Dermis microvascular lymphatic vessel endothelial cell (primary cell): ENCODE results near the gene ACBD6. TPM values are rescaled to one million over a fixed set of nuclear protein-coding genes. Genes with fewer than 3 reads are reported as not detected.
"Not testable (repeated sequence)": the region's sequence is repeated elsewhere in the genome, so short reads cannot be mapped to it uniquely, and the experiment has no call there.

Source experiments
- DNase-seq, 2 donors: peaks; one replicate each; pipeline versions ENCODE4 v3.0.0 to v3.0.0-alpha.2; 2010; ENCODE audit warnings: low read depth in 2 of 2
- total RNA-seq: library from RNA; depleted of rRNA; stranded (reverse); fragments of >200 nt; gene quantifications from 2 replicates; pipeline ENCODE4 v1.2.1, GENCODE V29; 2014

Gene ACBD6
- total RNA-seq, 1 donor from 2014 or later: 55.2 TPM

GRCh38 chr1:180421145-180421544 lies 81.2 kb downstream of the ACBD6 start:
- DNase-seq: not testable (repeated sequence)

DNA sequence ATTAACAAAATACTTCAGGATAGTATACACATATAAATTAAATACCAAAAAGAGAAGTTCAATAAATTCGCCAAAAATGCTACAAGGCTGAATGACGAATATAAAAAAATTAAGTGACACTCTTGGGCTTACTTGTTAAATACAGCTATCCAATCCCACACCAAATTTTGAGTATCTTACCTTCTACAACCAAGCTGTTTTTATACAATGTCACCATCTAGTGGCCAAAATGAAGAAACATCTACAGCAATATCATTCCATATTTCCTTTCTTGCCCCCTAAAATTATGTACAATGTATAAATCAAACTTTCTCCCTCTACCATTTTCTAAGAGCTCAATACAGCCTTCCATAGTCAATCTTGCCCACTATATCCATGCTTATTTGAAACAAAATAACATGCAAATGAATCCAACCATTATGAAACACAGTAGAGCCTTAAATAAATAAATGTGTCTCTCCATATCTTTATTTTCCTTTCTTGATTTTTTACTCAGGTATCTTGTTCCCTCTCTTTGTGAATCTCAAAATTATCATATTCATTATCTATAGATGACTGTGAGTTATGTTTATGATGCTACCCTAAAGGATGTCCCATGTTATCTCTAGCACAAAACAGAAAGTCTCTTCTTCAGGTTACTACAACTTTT lies 86.3 kb downstream of the ACBD6 start:
- peak; percentile 28 to 53 for DNase-seq

GRCh38 chr1:180415236-180415848 lies 87.0 kb downstream of the ACBD6 start:
- no peak for DNase-seq

GRCh38 chr1:180412583-180412982 lies 89.8 kb downstream of the ACBD6 start:
- no peak for DNase-seq

DNA sequence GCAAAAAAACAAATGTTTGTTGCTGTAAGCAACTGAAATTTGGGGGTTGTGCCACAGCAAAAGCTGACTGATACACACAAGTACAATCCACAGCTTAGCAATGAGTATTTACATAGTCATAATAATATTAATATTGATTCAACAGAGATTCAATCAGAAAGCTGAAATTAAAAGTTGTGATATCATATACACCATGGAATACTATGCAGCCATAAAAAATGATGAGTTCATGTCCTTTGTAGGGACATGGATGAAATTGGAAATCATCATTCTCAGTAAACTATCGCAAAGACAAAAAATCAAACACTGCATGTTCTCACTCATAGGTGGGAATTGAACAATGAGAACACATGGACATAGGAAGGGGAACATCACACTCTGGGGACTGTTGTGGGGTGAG lies 94.2 kb downstream of the ACBD6 start:
- DNase-seq: not testable (repeated sequence)

GRCh38 chr1:180407051-180407450 lies 95.3 kb downstream of the ACBD6 start:
- DNase-seq: no peak

GRCh38 chr1:180402551-180402950 lies 99.8 kb downstream of the ACBD6 start:
- no peak for DNase-seq

DNA sequence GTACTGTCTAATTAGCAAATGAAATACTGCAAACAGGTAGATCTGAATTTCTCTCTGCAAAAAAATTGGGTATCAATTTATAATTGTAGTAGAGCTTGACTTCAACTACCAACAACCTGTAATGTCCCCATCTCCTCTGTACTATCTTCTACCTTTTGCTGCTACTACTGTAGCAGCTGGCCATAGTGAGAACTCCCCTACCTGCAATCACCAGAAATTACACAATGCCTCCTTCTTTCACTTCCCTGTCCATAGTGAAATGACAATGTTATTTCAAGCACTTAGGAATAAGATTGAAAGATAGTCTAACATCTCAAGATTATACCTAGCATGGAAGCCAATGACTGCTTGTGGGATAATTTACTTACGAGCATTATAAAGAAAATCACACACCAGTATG lies 100.4 kb downstream of the ACBD6 start:
- no peak for DNase-seq

- no peak for DNase-seq
These were observed 105.2 kb downstream of the ACBD6 start for GRCh38 chr1:180397175-180397574.

- no peak for DNase-seq
These were observed 109.8 kb downstream of the ACBD6 start for GRCh38 chr1:180392427-180393145.

DNA sequence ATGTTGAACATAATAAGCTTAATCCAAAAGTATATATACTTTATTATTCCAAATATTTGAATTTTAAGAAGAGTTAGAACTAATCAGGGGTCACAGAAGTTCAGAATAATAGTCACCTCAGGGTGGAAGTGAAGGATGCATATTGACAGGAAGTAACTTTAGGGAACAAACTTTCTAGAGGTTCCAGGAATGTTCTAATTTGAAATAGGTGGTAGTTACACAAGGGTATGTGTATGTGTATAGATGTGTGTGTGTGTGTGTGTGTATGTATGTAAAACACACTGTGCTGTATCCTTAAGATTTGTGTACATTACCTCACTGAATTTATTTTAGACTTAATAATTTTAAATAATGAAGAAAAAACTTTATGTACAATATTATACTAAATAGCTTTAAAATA lies 110.4 kb downstream of the ACBD6 start:
- no peak for DNase-seq

- DNase-seq: no peak
These were observed 115.0 kb downstream of the ACBD6 start for GRCh38 chr1:180387413-180387812.

DNA sequence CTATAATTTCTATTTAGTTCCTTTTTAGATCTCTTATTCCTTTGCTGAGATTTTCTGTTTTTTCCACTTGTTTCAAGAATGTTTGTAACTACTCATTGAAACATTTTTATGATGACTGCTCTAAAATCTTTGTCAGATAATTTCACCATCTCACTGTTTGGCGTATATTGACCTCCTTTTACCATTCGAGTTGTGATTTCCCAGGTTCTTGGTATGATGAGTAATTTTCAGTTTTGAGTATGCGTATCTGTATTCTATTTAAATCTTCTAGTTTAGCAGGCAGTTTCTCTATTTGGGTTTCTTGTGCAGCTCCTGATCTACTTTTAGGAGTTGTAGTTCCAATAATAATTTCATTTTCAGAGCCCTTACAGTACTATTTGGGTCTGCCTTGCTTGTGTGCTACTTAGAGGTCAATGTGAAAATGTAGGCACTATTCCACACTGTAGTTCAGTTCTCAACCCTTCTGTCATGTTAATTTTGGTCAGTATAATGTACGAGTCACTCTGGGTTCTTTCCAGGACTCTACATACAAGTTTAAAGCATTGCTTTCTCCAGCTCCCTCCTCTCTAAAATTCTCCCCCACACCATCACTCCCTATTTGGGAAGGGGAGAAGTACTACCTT lies 115.5 kb downstream of the ACBD6 start:
- no peak for DNase-seq

DNA sequence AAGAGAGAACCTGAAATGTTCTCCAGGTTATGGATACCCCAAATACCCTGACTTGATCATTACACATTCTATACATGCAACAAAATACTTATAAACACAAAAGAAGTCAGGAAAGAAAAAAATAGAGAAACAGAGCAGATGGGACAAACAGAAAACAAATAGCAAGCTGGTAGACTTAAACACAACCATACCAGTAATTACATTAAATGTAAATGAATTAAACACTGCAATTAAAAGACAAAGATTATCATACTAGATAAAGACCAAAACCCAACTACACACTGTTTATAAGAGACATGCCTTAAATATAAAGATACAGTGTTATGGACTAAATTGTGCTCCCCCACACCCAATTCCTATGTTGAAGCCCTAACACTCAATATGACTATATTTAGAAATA lies 117.2 kb downstream of the ACBD6 start:
- DNase-seq: no peak

DNA sequence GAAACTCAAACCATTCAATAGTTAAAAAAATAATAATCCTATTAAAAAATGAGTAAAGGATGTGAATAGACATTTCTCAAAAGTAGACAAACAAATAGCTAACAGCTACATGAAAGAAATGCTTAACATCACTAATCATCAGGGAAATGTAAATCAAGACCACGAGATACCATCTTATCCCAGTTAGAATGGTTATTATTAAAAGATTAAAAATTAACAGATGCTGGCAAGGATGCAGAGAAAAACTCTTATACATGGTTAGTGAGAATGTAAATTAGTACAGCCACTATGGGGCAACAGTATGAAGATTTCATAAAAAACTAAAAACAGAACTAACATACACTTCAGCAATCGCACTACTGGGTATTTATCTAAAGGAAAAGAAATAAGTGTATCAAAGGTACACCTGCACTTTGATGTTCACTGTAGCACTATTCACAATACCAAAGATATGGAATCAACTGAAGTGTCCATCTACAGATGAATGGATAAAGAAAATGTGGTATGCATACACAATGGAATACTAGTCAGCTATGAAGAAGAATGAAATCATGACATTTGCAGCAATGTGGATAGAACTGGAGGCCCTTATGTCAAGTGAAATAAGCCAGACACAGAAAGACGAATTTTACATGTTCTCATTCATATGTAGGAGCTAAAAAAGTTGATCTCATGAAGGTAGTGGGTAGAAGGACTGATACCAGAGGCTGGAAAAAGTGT lies 117.9 kb downstream of the ACBD6 start:
- DNase-seq: no peak

- peak in 1 of 2 donors; percentile 77 for DNase-seq
These were observed 119.9 kb downstream of the ACBD6 start for GRCh38 chr1:180382326-180383115.

DNA sequence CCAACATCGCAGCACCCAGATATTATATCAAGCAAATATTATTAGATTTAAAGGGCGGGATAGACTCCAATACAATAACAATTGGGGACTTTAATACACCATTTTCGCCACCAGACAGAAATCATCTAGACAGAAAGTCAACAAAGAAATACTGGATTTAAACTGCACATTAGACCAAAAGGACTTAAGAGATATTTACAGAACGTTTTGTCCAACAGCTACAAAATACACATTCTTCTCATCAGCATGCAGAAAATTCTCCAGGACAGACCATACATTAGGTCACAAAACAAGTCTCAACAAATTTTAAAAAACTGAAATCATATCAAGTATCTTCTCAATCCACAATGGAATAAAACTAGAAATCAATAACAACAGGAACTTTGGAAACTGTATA lies 121.2 kb downstream of the ACBD6 start:
- no peak for DNase-seq

- DNase-seq: no peak
These were observed 121.9 kb downstream of the ACBD6 start for GRCh38 chr1:180380259-180381183.

GRCh38 chr1:180376800-180377199 lies 125.6 kb downstream of the ACBD6 start:
- no peak for DNase-seq

GRCh38 chr1:180376253-180376652 lies 126.1 kb downstream of the ACBD6 start:
- DNase-seq: no peak
